MCF 10A (cell line): ENCODE measurements around the gene RUVBL1. TPM values are rescaled to one million over a fixed set of nuclear protein-coding genes. Genes with fewer than 3 reads are reported as not detected.

Experiments used
- BruUV-seq: library from RNA; stranded (reverse); fragments of 400-500 nt; replicated peaks from 2 replicates; lab custom pipeline; 2021; lab: Mats Ljungman, UMichigan
- CTCF ChIA-PET: fragments of 300-600 bp; sonication (Branson Sonifier 250); formaldehyde crosslinking; extraction: SDS; loops from one replicate; lab custom pipeline; 2021; ENCODE audit warnings: antibody characterized with exemption, inconsistent platforms; lab: Yijun Ruan, JAX
- POLR2A ChIA-PET: fragments of 300-600, 350-650 bp; sonication (Branson Sonifier 250); formaldehyde crosslinking; extraction: SDS; loops from one replicate; lab custom pipeline; 2020; ENCODE audit warnings: antibody characterized with exemption, inconsistent platforms; lab: Yijun Ruan, JAX
- DNase-seq: peaks from one replicate; pipeline ENCODE4 v3.0.0-alpha.2; 2018; ENCODE audit not compliant: unreplicated experiment
- H3K27ac Mint-ChIP-seq: one replicate; pipeline ENCODE4 v1.8.0; 2022; ENCODE audit warnings: mild to moderate bottlenecking, low read depth, mixed read lengths; ENCODE audit not compliant: unreplicated experiment
- H3K27me3 Mint-ChIP-seq: one replicate; pipeline ENCODE4 v1.8.0; 2022; ENCODE audit warnings: mixed read lengths; ENCODE audit not compliant: insufficient read depth, unreplicated experiment
- H3K36me3 Mint-ChIP-seq: one replicate; pipeline ENCODE4 v1.8.0; 2022; ENCODE audit warnings: mild to moderate bottlenecking, moderate library complexity, mixed read lengths; ENCODE audit not compliant: insufficient read depth, unreplicated experiment
- H3K4me1 Mint-ChIP-seq: one replicate; pipeline ENCODE4 v1.8.0; 2022; ENCODE audit warnings: mixed read lengths; ENCODE audit not compliant: insufficient read depth, unreplicated experiment
- H3K4me3 Mint-ChIP-seq: one replicate; pipeline ENCODE4 v1.8.0; 2022; ENCODE audit warnings: mild to moderate bottlenecking, moderate library complexity, mixed read lengths; ENCODE audit not compliant: unreplicated experiment
- H3K9me3 Mint-ChIP-seq: one replicate; pipeline ENCODE4 v1.8.0; 2022; ENCODE audit warnings: mixed read lengths; ENCODE audit not compliant: unreplicated experiment
- CTCF ChIP-seq: fragments of 200-600 bp; IDR thresholded peaks from one replicate; pipeline ENCODE4 v1.8.0; 2022; ENCODE audit warnings: antibody characterized with exemption, mild to moderate bottlenecking; ENCODE audit not compliant: unreplicated experiment
- intact Hi-C: fragments of 100-400 bp; cut with micrococcal nuclease; formaldehyde crosslinking; loops from 2 replicates; pipeline ENCODE4 v1.14.1; 2022
- total RNA-seq: library from RNA; stranded (reverse); gene quantifications from 2 replicates; pipeline ENCODE4 v1.2.3, GENCODE V29; 2022

Gene RUVBL1
- total RNA-seq, 1 experiment from 2014 or later, result 114 TPM

GRCh38 chr3:128091586-128091985 is 32.0 kb downstream of the RUVBL1 start:
- Mint-ChIP-seq H3K4me1 (peaks cover 8% of the 10 kb centered on the region), H3K27ac (no peak overlapping the region), H3K36me3 (peaks cover 69% of the 10 kb centered on the region), H3K27me3 (no peaks in the 10 kb centered on the region), H3K4me3 (no peak overlapping the region), H3K9me3 (no peaks in the 10 kb centered on the region)
- DNase-seq, result no peak
- no TSS peak for BruUV-seq
- ChIA-PET POLR2A (interaction anchor here (1.2 kb wide), 1 partner anchor 27 kb away, joined by 5 read pairs; no protein-coding TSS in a partner anchor), CTCF (interaction anchor here (0.7 to 1.3 kb wide), 3 partner anchors 441 to 517 kb away, joined by 3 read pairs; no protein-coding TSS in a partner anchor)
- intact Hi-C loops, result loop anchor here (10.0 kb wide), 1 partner anchor 233 kb away; no protein-coding TSS in a partner anchor
- no peak for TF ChIP-seq CTCF

GRCh38 chr3:128089135-128089534 is 34.5 kb downstream of the RUVBL1 start:
- Mint-ChIP-seq H3K36me3 (peaks cover 72% of the 10 kb centered on the region), H3K27ac (no peak overlapping the region), H3K4me3 (no peak overlapping the region), H3K4me1 (no peaks in the 10 kb centered on the region), H3K9me3 (no peaks in the 10 kb centered on the region), H3K27me3 (no peaks in the 10 kb centered on the region)
- no TSS peak for BruUV-seq
- no peak for DNase-seq
- POLR2A ChIA-PET, result interaction anchor here (0.6 kb wide), 1 partner anchor 157 kb away, joined by 3 read pairs; no protein-coding TSS in a partner anchor
- TF ChIP-seq CTCF, result no peak
- CTCF ChIA-PET, result interaction anchor here (0.6 kb wide), 1 partner anchor 45 kb away, joined by 3 read pairs; no protein-coding TSS in a partner anchor
- intact Hi-C loops, result no loop called here

GRCh38 chr3:128084675-128085021 is 39.0 kb downstream of the RUVBL1 start:
- Mint-ChIP-seq H3K27me3 (no peaks in the 10 kb centered on the region), H3K9me3 (no peaks in the 10 kb centered on the region), H3K36me3 (peaks cover 85% of the 10 kb centered on the region), H3K4me1 (peaks cover 8% of the 10 kb centered on the region), H3K27ac (no peak overlapping the region), H3K4me3 (no peak overlapping the region)
- DNase-seq, result no peak
- ChIA-PET CTCF (interaction anchor here (0.7 to 10.2 kb wide), 3 partner anchors 11 to 34 kb away, joined by 3 to 66 read pairs (median 3); no protein-coding TSS in a partner anchor), POLR2A (interaction anchor here (1.3 to 1.6 kb wide), 2 partner anchors 11 to 31 kb away, joined by 3 to 7 read pairs; no protein-coding TSS in a partner anchor)
- intact Hi-C loops, result no loop called here
- no TSS peak for BruUV-seq
- TF ChIP-seq CTCF, result no peak

GRCh38 chr3:128083980-128084674 is 39.5 kb downstream of the RUVBL1 start:
- peaks cover 86% of the 10 kb centered on the region for H3K36me3 Mint-ChIP-seq
- ChIA-PET POLR2A (interaction anchor here (0.7 to 1.6 kb wide), 3 partner anchors 11 to 32 kb away, joined by 3 to 7 read pairs (median 4); partner anchors contain the start of gene SEC61A1), CTCF (interaction anchor here (0.6 to 10.2 kb wide), 3 partner anchors 12 to 411 kb away, joined by 3 to 66 read pairs (median 4); no protein-coding TSS in a partner anchor)
- peaks cover 8% of the 10 kb centered on the region for H3K4me1 Mint-ChIP-seq
- DNase-seq, result no peak
- H3K9me3 Mint-ChIP-seq, result no peaks in the 10 kb centered on the region
- TF ChIP-seq CTCF, result no peak
- no TSS peak for BruUV-seq
- no peaks in the 10 kb centered on the region for H3K27me3 Mint-ChIP-seq
- intact Hi-C loops, result no loop called here
- no peak overlapping the region for H3K4me3 Mint-ChIP-seq
- H3K27ac Mint-ChIP-seq, result peak overlapping the region; percentile 54
